Karpas-422 (cell line): Measurements from ENCODE around the gene FBXL17. TPM values are rescaled to one million over a fixed set of nuclear protein-coding genes. Genes with fewer than 3 reads are reported as not detected.

Experiments
- DNase-seq: peaks from one replicate; pipeline ENCODE4 v3.0.0-alpha.2; 2015
- H2AFZ ChIP-seq: fragments of 200-600 bp; sonication (generic); 2 replicates; pipeline ENCODE4 v1.6.1; 2014; ENCODE audit warnings: antibody characterized with exemption, low read length, mixed read lengths
- H3K27ac ChIP-seq: fragments of 200-600 bp; sonication (generic); 2 replicates; pipeline ENCODE4 v1.5.1; 2014; ENCODE audit warnings: mild to moderate bottlenecking, low read length, moderate library complexity
- H3K27me3 ChIP-seq: fragments of 200-600 bp; sonication (generic); 2 replicates; pipeline ENCODE4 v1.6.1; 2014; ENCODE audit warnings: low read length, mixed read lengths
- H3K36me3 ChIP-seq: fragments of 200-600 bp; sonication (generic); 2 replicates; pipeline ENCODE4 v1.6.1; 2014; ENCODE audit warnings: low read length, mixed read lengths; ENCODE audit not compliant: insufficient read depth
- H3K4me1 ChIP-seq: fragments of 200-600 bp; sonication (generic); 2 replicates; pipeline ENCODE4 v1.6.1; 2014; ENCODE audit warnings: mild to moderate bottlenecking, low read length, mixed read lengths
- H3K4me2 ChIP-seq: fragments of 200-600 bp; sonication (generic); 2 replicates; pipeline ENCODE4 v1.6.1; 2014; ENCODE audit warnings: low read length, low read depth, mild to moderate bottlenecking; ENCODE audit not compliant: poor library complexity, severe bottlenecking
- H3K4me3 ChIP-seq: fragments of 200-600 bp; sonication (generic); 2 replicates; pipeline ENCODE4 v1.5.1; 2014; ENCODE audit warnings: mild to moderate bottlenecking, antibody characterized with exemption, low read length, mixed read lengths
- H3K79me2 ChIP-seq: fragments of 200-600 bp; sonication (generic); 2 replicates; pipeline ENCODE4 v1.6.1; 2014; ENCODE audit warnings: mild to moderate bottlenecking, low read length, mixed read lengths
- H3K9ac ChIP-seq: fragments of 200-600 bp; sonication (generic); 2 replicates; pipeline ENCODE4 v1.6.0; 2014; ENCODE audit warnings: low read length
- H3K9me2 ChIP-seq: fragments of 200-600 bp; sonication (generic), shearing (Covaris generic); replicated peaks from 2 replicates; pipeline ENCODE4 v1.6.0; 2014; ENCODE audit warnings: mild to moderate bottlenecking, low read length, moderate library complexity; ENCODE audit not compliant: insufficient read depth
- H3K9me3 ChIP-seq: fragments of 300-700, 200-600 bp; sonication (generic); 2 replicates; pipeline ENCODE4 v1.6.1; 2014; ENCODE audit warnings: low read length, mixed read lengths
- H4K20me1 ChIP-seq: fragments of 200-600 bp; sonication (generic); 2 replicates; pipeline ENCODE4 v1.6.1; 2014; ENCODE audit warnings: mild to moderate bottlenecking, antibody characterized with exemption, low read length, low read depth; ENCODE audit not compliant: insufficient read depth
- total RNA-seq: library from RNA; depleted of rRNA; stranded (reverse); fragments of >200 nt; shearing (Covaris generic); gene quantifications from 2 replicates; pipeline ENCODE4 v1.2.3, GENCODE V29; 2014; ENCODE audit warnings: low replicate concordance

The FBXL17 gene
- total RNA-seq, 1 experiment from 2014 or later = 26.9 TPM

- H4K20me1 ChIP-seq = no peaks in the 10 kb centered on the region
- H3K9me3 ChIP-seq = no peaks in the 10 kb centered on the region
- H3K9ac ChIP-seq = no peak overlapping the region
- no peaks in the 10 kb centered on the region for H3K9me2 ChIP-seq
- H3K79me2 ChIP-seq = no peaks in the 10 kb centered on the region
- no peaks in the 10 kb centered on the region for H3K27me3 ChIP-seq
- H3K36me3 ChIP-seq = no peaks in the 10 kb centered on the region
- no peak overlapping the region for H2AFZ ChIP-seq
- H3K27ac ChIP-seq = no peak overlapping the region
- no peak overlapping the region for H3K4me3 ChIP-seq
- no peaks in the 10 kb centered on the region for H3K4me1 ChIP-seq
- H3K4me2 ChIP-seq = no peak overlapping the region
- no peak for DNase-seq
Measured at GRCh38 chr5:107980923-107981692, 400.8 kb downstream of the FBXL17 start.

- Histone ChIP-seq H3K4me1 (no peaks in the 10 kb centered on the region), H3K27ac (no peak overlapping the region), H3K36me3 (no peaks in the 10 kb centered on the region), H3K79me2 (no peaks in the 10 kb centered on the region), H3K9me3 (no peaks in the 10 kb centered on the region), H2AFZ (no peak overlapping the region), H3K27me3 (no peaks in the 10 kb centered on the region), H3K9me2 (no peaks in the 10 kb centered on the region), H3K4me3 (no peak overlapping the region), H3K4me2 (no peak overlapping the region), H3K9ac (no peak overlapping the region), H4K20me1 (no peaks in the 10 kb centered on the region)
- no peak for DNase-seq
Measured at GRCh38 chr5:107979900-107980299, 402.0 kb downstream of the FBXL17 start.

GRCh38 chr5:107979291-107979690 is 402.6 kb downstream of the FBXL17 start:
- H3K27ac ChIP-seq = no peak overlapping the region
- H3K27me3 ChIP-seq = no peaks in the 10 kb centered on the region
- H2AFZ ChIP-seq = no peak overlapping the region
- H3K9me3 ChIP-seq = no peaks in the 10 kb centered on the region
- H3K79me2 ChIP-seq = no peaks in the 10 kb centered on the region
- no peak for DNase-seq
- no peaks in the 10 kb centered on the region for H4K20me1 ChIP-seq
- H3K4me2 ChIP-seq = no peak overlapping the region
- no peak overlapping the region for H3K4me3 ChIP-seq
- no peaks in the 10 kb centered on the region for H3K4me1 ChIP-seq
- no peaks in the 10 kb centered on the region for H3K9me2 ChIP-seq
- H3K36me3 ChIP-seq = no peaks in the 10 kb centered on the region
- H3K9ac ChIP-seq = no peak overlapping the region

- Histone ChIP-seq H3K36me3 (no peaks in the 10 kb centered on the region), H3K9me2 (no peaks in the 10 kb centered on the region), H4K20me1 (no peaks in the 10 kb centered on the region), H3K4me3 (no peak overlapping the region), H3K4me2 (no peak overlapping the region), H3K79me2 (no peaks in the 10 kb centered on the region), H3K9ac (no peak overlapping the region), H3K4me1 (no peaks in the 10 kb centered on the region), H2AFZ (no peak overlapping the region), H3K9me3 (no peaks in the 10 kb centered on the region), H3K27me3 (no peaks in the 10 kb centered on the region), H3K27ac (no peak overlapping the region)
- no peak for DNase-seq
Measured at GRCh38 chr5:107977550-107978071, 404.3 kb downstream of the FBXL17 start.

GRCh38 chr5:107975568-107975967 is 406.3 kb downstream of the FBXL17 start:
- Histone ChIP-seq H3K4me1 (no peaks in the 10 kb centered on the region), H3K9ac (no peak overlapping the region), H3K9me2 (no peaks in the 10 kb centered on the region), H3K4me2 (no peak overlapping the region), H3K9me3 (no peaks in the 10 kb centered on the region), H4K20me1 (no peaks in the 10 kb centered on the region), H3K36me3 (no peaks in the 10 kb centered on the region), H3K27ac (no peak overlapping the region), H3K27me3 (no peaks in the 10 kb centered on the region), H2AFZ (no peak overlapping the region), H3K79me2 (no peaks in the 10 kb centered on the region), H3K4me3 (no peak overlapping the region)
- no peak for DNase-seq

GRCh38 chr5:107971846-107972245 is 410.1 kb downstream of the FBXL17 start:
- H3K9me3 ChIP-seq = no peaks in the 10 kb centered on the region
- H3K27me3 ChIP-seq = no peaks in the 10 kb centered on the region
- DNase-seq = no peak
- no peak overlapping the region for H3K27ac ChIP-seq
- H3K9me2 ChIP-seq = no peaks in the 10 kb centered on the region
- H3K36me3 ChIP-seq = no peaks in the 10 kb centered on the region
- H3K4me3 ChIP-seq = no peak overlapping the region
- H2AFZ ChIP-seq = no peak overlapping the region
- no peaks in the 10 kb centered on the region for H3K79me2 ChIP-seq
- H3K4me2 ChIP-seq = no peak overlapping the region
- H4K20me1 ChIP-seq = no peaks in the 10 kb centered on the region
- H3K9ac ChIP-seq = no peak overlapping the region
- H3K4me1 ChIP-seq = no peaks in the 10 kb centered on the region

GRCh38 chr5:107969847-107970246 is 412.1 kb downstream of the FBXL17 start:
- Histone ChIP-seq H2AFZ (no peak overlapping the region), H3K79me2 (no peaks in the 10 kb centered on the region)

GRCh38 chr5:107968998-107969397 is 412.9 kb downstream of the FBXL17 start:
- Histone ChIP-seq H3K9me2 (no peaks in the 10 kb centered on the region), H3K4me1 (no peaks in the 10 kb centered on the region), H3K9me3 (no peaks in the 10 kb centered on the region), H3K4me2 (no peak overlapping the region), H3K27me3 (no peaks in the 10 kb centered on the region), H3K9ac (no peak overlapping the region), H3K36me3 (no peaks in the 10 kb centered on the region), H4K20me1 (no peaks in the 10 kb centered on the region), H3K79me2 (no peaks in the 10 kb centered on the region), H3K27ac (no peak overlapping the region), H3K4me3 (no peak overlapping the region), H2AFZ (no peak overlapping the region)
- DNase-seq = no peak

More at GRCh38 chr5:107969847-107970246, 412.1 kb downstream of the FBXL17 start:
- H3K27me3 ChIP-seq = no peaks in the 10 kb centered on the region
- H3K27ac ChIP-seq = no peak overlapping the region
- no peaks in the 10 kb centered on the region for H3K9me2 ChIP-seq
- no peak overlapping the region for H3K4me2 ChIP-seq
- H3K4me3 ChIP-seq = no peak overlapping the region
- H3K4me1 ChIP-seq = no peaks in the 10 kb centered on the region
- no peaks in the 10 kb centered on the region for H4K20me1 ChIP-seq
- H3K36me3 ChIP-seq = no peaks in the 10 kb centered on the region
- no peak overlapping the region for H3K9ac ChIP-seq
- no peak for DNase-seq
- no peaks in the 10 kb centered on the region for H3K9me3 ChIP-seq
